SJCRH30 (cell line): ENCODE measurements around the gene TLE6. TPM values are rescaled to one million over a fixed set of nuclear protein-coding genes. Genes with fewer than 3 reads are reported as not detected.
"Not testable (repeated sequence)": the region's sequence is repeated elsewhere in the genome, so short reads cannot be mapped to it uniquely, and the experiment has no call there.

ENCODE experiments used
- DNase-seq, 2 experiments: peaks; one replicate each; pipeline ENCODE4 v3.0.0-alpha.2; 2015 to 2020
- H3K27ac ChIP-seq: fragments of 250-450 bp; sonication (Bioruptor Pico); 2 replicates; pipeline ENCODE4 v1.5.1; 2020; ENCODE audit warnings: mild to moderate bottlenecking, moderate library complexity
- H3K27me3 ChIP-seq: fragments of 250-450 bp; sonication (Bioruptor Pico); 2 replicates; pipeline ENCODE4 v1.5.1; 2020; ENCODE audit warnings: mild to moderate bottlenecking, moderate library complexity
- H3K36me3 ChIP-seq: fragments of 250-450 bp; sonication (Bioruptor Pico); 2 replicates; pipeline ENCODE4 v1.5.1; 2020; ENCODE audit warnings: mild to moderate bottlenecking, moderate library complexity
- H3K4me1 ChIP-seq: fragments of 250-450 bp; sonication (Bioruptor Pico); 2 replicates; pipeline ENCODE4 v1.5.1; 2020; ENCODE audit warnings: mild to moderate bottlenecking, moderate library complexity
- H3K4me3 ChIP-seq: fragments of 250-450 bp; sonication (Bioruptor Pico); 2 replicates; pipeline ENCODE4 v1.5.1; 2020; ENCODE audit warnings: mild to moderate bottlenecking, moderate library complexity
- H3K9me3 ChIP-seq: fragments of 250-450 bp; sonication (Bioruptor Pico); replicated peaks from 2 replicates; pipeline ENCODE4 v1.5.1; 2020; ENCODE audit warnings: mild to moderate bottlenecking, moderate library complexity
- total RNA-seq: library from RNA; depleted of rRNA; stranded (reverse); fragments of >200 nt; shearing (Covaris generic); gene quantifications from 2 replicates; pipeline ENCODE4 v1.2.3, GENCODE V29; 2014

The TLE6 gene
- total RNA-seq, 1 experiment from 2014 or later: 2.6 TPM

DNA sequence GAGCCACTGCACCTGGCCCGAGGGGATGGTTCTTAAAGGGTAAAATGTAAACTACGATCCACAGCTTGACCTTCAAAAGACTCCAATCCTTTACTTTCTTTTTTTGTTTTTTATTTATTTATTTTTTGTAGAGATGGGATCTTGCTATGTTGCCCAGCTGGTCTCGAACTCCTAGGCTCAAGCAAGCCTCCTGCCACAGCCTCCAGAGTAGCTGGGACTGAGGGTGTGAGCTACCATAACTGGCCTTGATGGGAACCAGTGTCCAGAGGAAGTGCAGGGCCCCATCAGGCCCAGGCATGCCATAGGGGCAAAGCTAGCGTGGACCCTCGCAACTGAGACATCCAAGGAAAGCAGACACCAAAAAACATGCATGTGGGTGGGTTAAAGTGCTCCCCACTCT, 14.2 kb upstream of the TLE6 start:
- no peak for DNase-seq
- Histone ChIP-seq H3K4me3 (no peak overlapping the region), H3K36me3 (no peaks in the 10 kb centered on the region), H3K27me3 (no peaks in the 10 kb centered on the region), H3K27ac (no peak overlapping the region), H3K9me3 (no peaks in the 10 kb centered on the region), H3K4me1 (peaks cover 8% of the 10 kb centered on the region)

DNA sequence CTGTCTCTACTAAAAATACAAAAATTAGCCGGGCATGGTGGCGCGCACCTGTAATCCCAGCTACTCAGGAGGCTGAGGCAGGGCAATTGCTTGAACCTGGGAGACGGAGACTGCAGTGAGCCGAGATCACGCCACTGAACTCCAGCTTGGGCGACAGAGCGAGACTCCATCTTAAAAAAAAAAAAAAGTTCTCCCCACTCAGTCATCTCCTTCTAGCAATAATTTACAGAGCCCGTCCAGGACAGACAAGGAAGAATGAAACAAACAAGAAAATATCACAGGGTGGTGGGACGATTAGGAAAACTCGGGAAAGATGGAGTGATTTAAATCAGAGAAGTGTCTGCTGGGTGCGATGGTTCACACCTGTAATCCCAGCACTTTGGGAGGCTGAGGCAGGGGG, 13.7 kb upstream of the TLE6 start:
- H3K4me1 ChIP-seq: peaks cover 13% of the 10 kb centered on the region
- H3K27ac ChIP-seq, DNase-seq, H3K36me3 ChIP-seq, H3K4me3 ChIP-seq, H3K9me3 ChIP-seq, H3K27me3 ChIP-seq: not testable (repeated sequence)

- no peak for DNase-seq
- no peaks in the 10 kb centered on the region for H3K27me3 ChIP-seq
- peaks cover 20% of the 10 kb centered on the region for H3K4me1 ChIP-seq
- no peak overlapping the region for H3K27ac ChIP-seq
- no peaks in the 10 kb centered on the region for H3K9me3 ChIP-seq
- no peaks in the 10 kb centered on the region for H3K36me3 ChIP-seq
- no peak overlapping the region for H3K4me3 ChIP-seq
Measured at GRCh38 chr19:2964874-2965273, 12.5 kb upstream of the TLE6 start.

GRCh38 chr19:2967972-2968371, 9.4 kb upstream of the TLE6 start:
- Histone ChIP-seq H3K4me1 (peaks cover 29% of the 10 kb centered on the region), H3K4me3 (no peak overlapping the region), H3K27me3 (no peaks in the 10 kb centered on the region), H3K27ac (no peak overlapping the region), H3K9me3 (no peaks in the 10 kb centered on the region), H3K36me3 (no peaks in the 10 kb centered on the region)
- no peak for DNase-seq

- Histone ChIP-seq H3K4me1 (peaks cover 29% of the 10 kb centered on the region), H3K4me3 (no peak overlapping the region), H3K36me3 (no peaks in the 10 kb centered on the region), H3K9me3 (no peaks in the 10 kb centered on the region), H3K27me3 (no peaks in the 10 kb centered on the region), H3K27ac (peak overlapping the region; percentile 4; the same call in 1 of the 2 replicates)
- peak; percentile 68 to 77 for DNase-seq
Measured at GRCh38 chr19:2969104-2969504, 8.3 kb upstream of the TLE6 start.

- DNase-seq: no peak
- Histone ChIP-seq H3K9me3 (no peaks in the 10 kb centered on the region), H3K4me3 (no peak overlapping the region), H3K27me3 (no peaks in the 10 kb centered on the region), H3K36me3 (no peaks in the 10 kb centered on the region), H3K4me1 (peaks cover 29% of the 10 kb centered on the region), H3K27ac (no peak overlapping the region)
Measured at GRCh38 chr19:2970201-2970835, 7.0 kb upstream of the TLE6 start.

- Histone ChIP-seq H3K36me3 (no peaks in the 10 kb centered on the region), H3K4me1 (peaks cover 24% of the 10 kb centered on the region; the same call in 1 of the 2 replicates), H3K9me3 (no peaks in the 10 kb centered on the region), H3K4me3 (no peak overlapping the region), H3K27me3 (no peaks in the 10 kb centered on the region), H3K27ac (no peak overlapping the region)
- no peak for DNase-seq
Measured at GRCh38 chr19:2973229-2973628, 4.1 kb upstream of the TLE6 start.

DNA sequence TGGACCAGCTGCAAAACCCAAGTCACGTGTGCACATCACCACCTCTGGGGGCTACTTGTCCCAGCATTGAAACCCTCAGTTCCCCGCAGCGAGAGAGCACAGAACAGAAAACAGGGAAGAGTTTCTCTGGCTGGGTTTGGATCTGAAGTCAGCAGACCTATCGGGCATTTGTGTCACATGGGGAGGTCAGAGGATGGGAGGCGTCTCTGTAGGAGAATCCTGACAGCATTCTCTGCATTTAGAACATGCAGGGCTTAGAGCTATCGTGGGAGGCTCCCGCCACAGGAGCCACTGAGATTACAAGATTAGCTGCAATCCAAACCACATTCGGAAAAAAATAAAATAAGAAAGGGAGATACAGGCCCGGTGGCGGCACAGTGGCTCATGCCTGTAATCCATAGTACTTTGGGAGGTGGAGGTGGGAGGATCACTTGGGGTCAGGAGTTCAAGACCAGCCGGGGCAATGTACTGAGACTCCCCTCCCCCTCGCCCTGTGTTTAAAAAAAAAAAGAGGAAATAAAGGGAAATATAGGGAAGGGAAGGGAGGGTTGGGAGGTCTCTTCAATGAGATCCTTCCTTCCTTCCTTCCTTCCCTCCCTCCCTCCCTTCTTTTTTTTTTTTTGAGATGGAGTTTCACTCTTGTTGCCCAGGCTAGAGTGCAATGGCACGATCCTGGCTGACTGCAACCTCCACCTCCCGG, 2.9 kb upstream of the TLE6 start:
- DNase-seq: peak; percentile 34 to 43
- Histone ChIP-seq H3K4me3 (no peak overlapping the region), H3K4me1 (peaks cover 13% of the 10 kb centered on the region; the same call in 1 of the 2 replicates), H3K27me3 (no peaks in the 10 kb centered on the region), H3K9me3 (no peaks in the 10 kb centered on the region), H3K27ac (no peak overlapping the region), H3K36me3 (no peaks in the 10 kb centered on the region)

DNA sequence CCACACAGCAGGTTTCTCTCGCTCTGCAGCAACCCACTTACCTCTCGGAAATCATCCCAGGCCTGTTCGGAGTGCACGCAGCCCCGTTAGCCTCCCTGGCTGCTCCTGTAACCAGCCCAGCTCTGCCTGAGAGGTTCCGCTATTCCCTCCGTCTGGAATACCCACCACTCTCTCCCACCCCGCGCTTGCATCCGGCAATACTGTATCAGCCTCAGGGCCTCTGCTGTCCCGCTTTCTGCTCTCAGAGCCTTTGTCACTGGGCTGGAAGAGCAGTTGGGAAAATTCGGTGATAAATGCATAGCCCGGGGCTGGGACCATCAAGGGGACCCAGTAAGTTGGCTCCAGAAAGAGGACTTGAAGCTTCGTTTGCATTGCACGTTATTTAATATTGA, 759 bp upstream of the TLE6 start:
- Histone ChIP-seq H3K9me3 (no peaks in the 10 kb centered on the region), H3K4me1 (peaks cover 8% of the 10 kb centered on the region; the same call in 1 of the 2 replicates), H3K4me3 (peak overlapping the region; percentile 54), H3K36me3 (no peaks in the 10 kb centered on the region), H3K27ac (no peak overlapping the region; the same call in 1 of the 2 replicates), H3K27me3 (no peaks in the 10 kb centered on the region)
- DNase-seq: peak; percentile 49 to 60

GRCh38 chr19:2977746-2978138, 378 bp downstream of the TLE6 start:
- peak; percentile 32 to 37 for DNase-seq
- Histone ChIP-seq H3K4me1 (peaks cover 6% of the 10 kb centered on the region; the same call in 1 of the 2 replicates), H3K9me3 (no peaks in the 10 kb centered on the region), H3K27me3 (no peaks in the 10 kb centered on the region), H3K4me3 (peak overlapping the region; percentile 54), H3K36me3 (no peaks in the 10 kb centered on the region), H3K27ac (no peak overlapping the region)

GRCh38 chr19:2978166-2978767, 903 bp downstream of the TLE6 start:
- peaks cover 9% of the 10 kb centered on the region; the same call in 1 of the 2 replicates for H3K4me1 ChIP-seq

DNA sequence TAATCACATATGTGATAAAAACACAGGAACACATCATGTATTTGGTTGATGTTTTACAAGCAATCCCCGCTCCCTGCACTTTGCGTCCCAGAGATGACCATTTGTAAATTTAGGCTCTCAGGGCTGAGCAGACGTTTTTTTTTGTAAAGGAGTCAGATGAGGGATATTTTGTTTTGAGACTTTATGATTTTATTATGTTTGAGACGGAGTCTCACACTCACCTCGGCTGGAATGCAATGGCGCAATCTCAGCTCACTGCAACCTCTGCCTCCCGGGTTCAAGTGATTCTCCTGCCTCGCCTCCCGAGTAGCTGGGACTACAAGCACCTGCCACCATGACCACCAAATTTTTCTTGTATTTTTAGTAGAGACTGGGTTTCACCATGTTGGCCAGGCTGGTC, 1.4 kb downstream of the TLE6 start:
- Histone ChIP-seq H3K27me3 (no peaks in the 10 kb centered on the region), H3K4me1 (peaks cover 13% of the 10 kb centered on the region; the same call in 1 of the 2 replicates), H3K36me3 (no peaks in the 10 kb centered on the region), H3K27ac (no peak overlapping the region), H3K9me3 (no peaks in the 10 kb centered on the region), H3K4me3 (no peak overlapping the region)
- DNase-seq: no peak

More at GRCh38 chr19:2978166-2978767, 903 bp downstream of the TLE6 start:
- DNase-seq: no peak
- Histone ChIP-seq H3K27ac (no peak overlapping the region), H3K9me3 (no peaks in the 10 kb centered on the region), H3K4me3 (no peak overlapping the region), H3K36me3 (no peaks in the 10 kb centered on the region), H3K27me3 (no peaks in the 10 kb centered on the region)

- H3K27ac ChIP-seq: peak overlapping the region; percentile 63; the same call in 1 of the 2 replicates
- no peaks in the 10 kb centered on the region for H3K9me3 ChIP-seq
- H3K27me3 ChIP-seq: no peaks in the 10 kb centered on the region
- DNase-seq: no peak
- H3K4me1 ChIP-seq: peaks cover 17% of the 10 kb centered on the region; the same call in 1 of the 2 replicates
- H3K36me3 ChIP-seq: no peaks in the 10 kb centered on the region
- H3K4me3 ChIP-seq: no peak overlapping the region
Measured at GRCh38 chr19:2981898-2982297, 4.5 kb downstream of the TLE6 start.

DNA sequence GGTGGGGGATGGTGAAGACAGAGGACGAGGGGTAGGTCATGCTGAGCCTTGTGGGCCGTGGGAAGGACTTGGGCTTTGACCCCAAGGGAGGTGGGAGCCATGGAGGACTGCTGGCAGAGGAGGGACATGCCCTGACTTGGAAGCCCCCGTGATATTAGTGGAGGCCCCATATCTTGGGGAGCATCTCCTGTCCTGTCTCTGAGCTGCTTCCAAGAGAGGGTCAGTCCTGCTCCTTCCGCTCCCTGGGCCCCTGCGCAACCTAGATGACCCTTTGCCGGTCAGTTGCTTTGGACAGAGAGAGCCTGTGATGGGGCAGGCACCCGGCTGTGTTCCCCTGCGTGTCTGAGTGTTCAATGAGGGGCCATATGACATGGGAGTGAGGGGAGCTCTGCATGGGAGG, 5.2 kb downstream of the TLE6 start:
- H3K27ac ChIP-seq: peak overlapping the region; percentile 63
- no peaks in the 10 kb centered on the region for H3K36me3 ChIP-seq
- no peak overlapping the region for H3K4me3 ChIP-seq
- no peaks in the 10 kb centered on the region for H3K27me3 ChIP-seq
- H3K4me1 ChIP-seq: peaks cover 19% of the 10 kb centered on the region; the same call in 1 of the 2 replicates
- no peak for DNase-seq
- H3K9me3 ChIP-seq: no peaks in the 10 kb centered on the region

DNA sequence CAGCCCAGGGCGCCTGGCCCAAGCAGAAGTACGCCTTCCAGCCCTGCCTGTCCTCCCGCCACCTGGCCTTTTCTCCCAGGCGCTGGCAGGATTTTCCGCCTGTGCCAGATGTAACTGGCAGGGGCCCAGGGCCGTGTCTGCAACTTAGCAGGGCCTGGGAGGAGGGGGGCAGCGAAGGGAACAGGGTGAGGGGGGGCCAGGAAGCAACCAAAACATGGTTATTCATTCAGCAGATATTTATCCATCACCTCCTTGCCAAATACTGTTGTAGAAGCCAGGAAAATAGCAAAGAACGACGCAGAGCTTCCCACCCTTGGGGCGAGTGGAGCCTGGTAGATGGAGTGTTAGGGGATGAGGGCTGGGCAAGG, 5.6 kb downstream of the TLE6 start:
- no peaks in the 10 kb centered on the region for H3K9me3 ChIP-seq
- peaks cover 16% of the 10 kb centered on the region; the same call in 1 of the 2 replicates for H3K4me1 ChIP-seq
- DNase-seq: peak; percentile 85 to 89
- H3K36me3 ChIP-seq: no peaks in the 10 kb centered on the region
- H3K27ac ChIP-seq: peak overlapping the region; percentile 63
- no peaks in the 10 kb centered on the region for H3K27me3 ChIP-seq
- H3K4me3 ChIP-seq: no peak overlapping the region
